ENCODE results near the gene NDEL1.

NDEL1 gene

DNA sequence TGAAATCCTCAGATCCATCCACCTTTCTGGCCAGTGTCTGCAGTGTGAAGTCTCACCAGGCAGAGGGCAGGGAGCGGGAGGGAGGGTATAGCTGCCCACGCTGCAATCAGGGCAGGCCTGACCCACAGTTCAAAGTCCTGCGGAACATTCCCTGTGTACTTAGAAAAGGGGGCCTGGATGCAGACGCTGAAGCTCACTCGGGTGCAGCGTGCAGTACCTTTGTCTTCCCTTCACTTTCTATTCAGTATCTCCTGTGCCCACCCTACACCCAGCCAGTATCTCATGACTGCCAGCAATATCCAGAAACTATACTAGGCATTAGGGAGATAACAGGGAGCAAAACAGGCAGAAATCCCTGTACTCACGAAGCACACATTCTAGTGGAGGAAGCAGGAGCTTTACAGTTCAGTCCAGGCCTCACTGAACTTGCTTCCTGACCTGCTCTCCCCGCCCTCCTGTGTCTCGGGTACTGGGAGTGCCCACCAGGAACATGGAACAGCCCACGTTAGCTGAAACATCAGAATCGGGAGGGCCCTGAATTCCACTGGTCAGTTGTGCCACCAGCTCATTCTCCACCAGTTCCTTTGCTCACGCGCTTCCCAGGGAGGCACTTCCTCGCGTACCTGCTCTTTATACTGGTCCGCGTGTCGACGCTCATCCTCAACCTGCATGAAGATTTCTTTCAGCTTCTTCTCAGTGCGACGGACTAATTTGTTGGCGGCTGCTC, 42.2 kb downstream of the NDEL1 start:
- Histone ChIP-seq H3K4me3 (ENCODE audit: low read length) (no peak overlapping the region), H2AFZ (ENCODE audit: low read depth, low read length) (no peak overlapping the region), H3K4me1 (ENCODE audit: low read length) (no peaks in the 10 kb centered on the region), H3K4me2 (ENCODE audit: low read length) (no peak overlapping the region), H3K9ac (ENCODE audit: low read length) (no peak overlapping the region), H3K36me3 (replicated peaks; ENCODE audit: low read depth, low read length) (no peaks in the 10 kb centered on the region), H3K9me3 (ENCODE audit: insufficient read depth, low read length) (no peaks in the 10 kb centered on the region), H3K27me3 (ENCODE audit: low read depth, low read length) (no peaks in the 10 kb centered on the region), H3K79me2 (ENCODE audit: low read length) (no peaks in the 10 kb centered on the region), H4K20me1 (ENCODE audit: insufficient read depth, low read length) (no peaks in the 10 kb centered on the region), H3K27ac (ENCODE audit: low read length) (no peak overlapping the region)
- TF ChIP-seq EZH2phosphoT487 (IDR thresholded peaks at IDR 0.05; ENCODE audit: low read depth), result no peak
- TF ChIP-seq, protein P1, sequence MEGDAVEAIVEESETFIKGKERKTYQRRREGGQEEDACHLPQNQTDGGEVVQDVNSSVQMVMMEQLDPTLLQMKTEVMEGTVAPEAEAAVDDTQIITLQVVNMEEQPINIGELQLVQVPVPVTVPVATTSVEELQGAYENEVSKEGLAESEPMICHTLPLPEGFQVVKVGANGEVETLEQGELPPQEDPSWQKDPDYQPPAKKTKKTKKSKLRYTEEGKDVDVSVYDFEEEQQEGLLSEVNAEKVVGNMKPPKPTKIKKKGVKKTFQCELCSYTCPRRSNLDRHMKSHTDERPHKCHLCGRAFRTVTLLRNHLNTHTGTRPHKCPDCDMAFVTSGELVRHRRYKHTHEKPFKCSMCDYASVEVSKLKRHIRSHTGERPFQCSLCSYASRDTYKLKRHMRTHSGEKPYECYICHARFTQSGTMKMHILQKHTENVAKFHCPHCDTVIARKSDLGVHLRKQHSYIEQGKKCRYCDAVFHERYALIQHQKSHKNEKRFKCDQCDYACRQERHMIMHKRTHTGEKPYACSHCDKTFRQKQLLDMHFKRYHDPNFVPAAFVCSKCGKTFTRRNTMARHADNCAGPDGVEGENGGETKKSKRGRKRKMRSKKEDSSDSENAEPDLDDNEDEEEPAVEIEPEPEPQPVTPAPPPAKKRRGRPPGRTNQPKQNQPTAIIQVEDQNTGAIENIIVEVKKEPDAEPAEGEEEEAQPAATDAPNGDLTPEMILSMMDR (IDR thresholded peaks at IDR 0.05; ENCODE audit: low read depth, low read length), result no peak

DNA sequence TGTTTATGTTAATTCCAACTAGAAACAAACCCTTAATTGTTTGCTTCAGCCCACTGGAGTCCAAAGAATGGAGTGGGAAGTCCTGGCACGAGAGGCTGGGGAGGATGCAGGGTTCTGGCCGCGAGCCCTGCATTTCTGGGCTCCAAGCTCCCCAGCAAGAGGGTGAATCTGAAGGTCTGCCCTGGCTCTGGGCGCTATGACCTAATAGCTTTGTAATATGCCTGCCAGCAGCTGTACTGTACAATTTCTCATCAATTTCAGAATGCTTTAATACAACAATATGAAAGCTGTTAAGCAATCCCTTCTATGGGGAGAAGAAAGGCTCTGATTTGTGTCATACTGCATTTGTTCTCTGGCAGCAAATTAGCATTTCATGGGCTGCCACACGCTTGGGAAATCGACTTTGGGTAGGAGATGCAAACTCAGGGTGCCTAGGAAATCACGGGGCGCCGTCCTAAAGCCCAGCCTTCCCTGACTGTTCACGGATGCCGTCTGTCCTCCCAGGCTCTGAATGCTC, 43.8 kb downstream of the NDEL1 start:
- Histone ChIP-seq H3K9me3 (ENCODE audit: insufficient read depth, low read length) (no peaks in the 10 kb centered on the region), H3K36me3 (replicated peaks; ENCODE audit: low read depth, low read length) (peaks cover 13% of the 10 kb centered on the region), H4K20me1 (ENCODE audit: insufficient read depth, low read length) (no peaks in the 10 kb centered on the region), H3K4me3 (ENCODE audit: low read length) (no peak overlapping the region), H3K4me2 (ENCODE audit: low read length) (no peak overlapping the region), H3K4me1 (ENCODE audit: low read length) (no peaks in the 10 kb centered on the region), H3K9ac (ENCODE audit: low read length) (no peak overlapping the region), H3K27ac (ENCODE audit: low read length) (no peak overlapping the region), H3K27me3 (ENCODE audit: low read depth, low read length) (no peaks in the 10 kb centered on the region), H2AFZ (ENCODE audit: low read depth, low read length) (no peak overlapping the region), H3K79me2 (ENCODE audit: low read length) (no peaks in the 10 kb centered on the region)
- TF ChIP-seq, protein P1 (IDR thresholded peaks at IDR 0.05; ENCODE audit: low read depth, low read length), result no peak
- TF ChIP-seq EZH2phosphoT487 (IDR thresholded peaks at IDR 0.05; ENCODE audit: low read depth), result no peak

DNA sequence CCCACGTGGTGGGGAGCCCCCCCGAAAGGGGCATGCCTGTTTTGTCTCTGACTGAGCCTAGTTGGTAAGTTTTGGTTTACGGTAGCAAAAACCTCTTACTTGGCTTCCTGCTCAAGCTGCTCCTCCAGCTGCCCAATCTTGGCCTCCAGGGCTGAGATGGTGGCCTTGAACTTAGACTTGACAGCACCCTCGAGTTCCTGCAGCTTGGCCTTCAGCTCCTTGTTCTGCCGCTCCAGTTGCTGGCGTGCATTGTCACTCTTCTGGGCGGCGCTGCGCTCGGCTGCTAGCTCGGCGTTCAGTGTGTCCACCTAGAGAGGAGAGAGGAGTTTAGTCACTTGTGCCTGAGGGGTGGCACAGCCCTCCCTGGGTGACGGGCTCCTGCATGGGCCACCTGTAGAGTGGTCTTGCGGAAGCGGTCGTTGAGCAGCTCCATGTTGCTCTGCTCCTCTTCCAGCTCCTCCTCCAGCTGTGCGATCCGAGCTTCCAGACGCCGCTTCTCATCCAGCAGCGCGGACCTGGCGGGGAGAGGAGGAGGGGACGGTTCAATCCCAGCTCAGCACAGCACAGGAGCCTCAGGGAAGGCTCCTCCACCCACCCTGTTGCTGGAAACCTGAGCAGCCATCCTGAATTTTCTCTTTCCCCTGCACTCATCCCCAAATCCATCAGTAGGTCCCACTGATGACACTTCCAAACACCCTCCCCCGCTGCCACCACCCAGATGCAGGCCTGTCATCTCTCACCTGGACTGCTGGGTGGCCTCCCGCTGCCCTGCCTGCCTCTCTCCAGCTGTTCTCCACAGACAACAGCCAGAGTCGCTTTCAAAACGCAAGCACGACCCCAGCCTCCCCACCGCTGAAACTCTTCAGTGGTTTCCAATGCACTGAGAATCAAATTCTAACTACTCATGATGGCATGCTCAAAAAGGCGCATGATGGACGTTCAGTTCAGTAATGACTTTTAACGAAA, 44.6 kb downstream of the NDEL1 start:
- H3K4me2 ChIP-seq (ENCODE audit: low read length), result no peak overlapping the region
- no peak overlapping the region for H3K4me3 ChIP-seq (ENCODE audit: low read length)
- TF ChIP-seq, protein P1 (IDR thresholded peaks at IDR 0.05; ENCODE audit: low read depth, low read length), result no peak
- TF ChIP-seq EZH2phosphoT487 (IDR thresholded peaks at IDR 0.05; ENCODE audit: low read depth), result no peak
- peaks cover 17% of the 10 kb centered on the region for H3K36me3 ChIP-seq (replicated peaks; ENCODE audit: low read depth, low read length)
- H4K20me1 ChIP-seq (ENCODE audit: insufficient read depth, low read length), result no peaks in the 10 kb centered on the region
- H3K9me3 ChIP-seq (ENCODE audit: insufficient read depth, low read length), result no peaks in the 10 kb centered on the region
- H3K27ac ChIP-seq (ENCODE audit: low read length), result no peak overlapping the region
- H3K9ac ChIP-seq (ENCODE audit: low read length), result no peak overlapping the region
- H3K27me3 ChIP-seq (ENCODE audit: low read depth, low read length), result no peaks in the 10 kb centered on the region
- no peak overlapping the region for H2AFZ ChIP-seq (ENCODE audit: low read depth, low read length)
- H3K4me1 ChIP-seq (ENCODE audit: low read length), result no peaks in the 10 kb centered on the region
- H3K79me2 ChIP-seq (ENCODE audit: low read length), result no peaks in the 10 kb centered on the region

DNA sequence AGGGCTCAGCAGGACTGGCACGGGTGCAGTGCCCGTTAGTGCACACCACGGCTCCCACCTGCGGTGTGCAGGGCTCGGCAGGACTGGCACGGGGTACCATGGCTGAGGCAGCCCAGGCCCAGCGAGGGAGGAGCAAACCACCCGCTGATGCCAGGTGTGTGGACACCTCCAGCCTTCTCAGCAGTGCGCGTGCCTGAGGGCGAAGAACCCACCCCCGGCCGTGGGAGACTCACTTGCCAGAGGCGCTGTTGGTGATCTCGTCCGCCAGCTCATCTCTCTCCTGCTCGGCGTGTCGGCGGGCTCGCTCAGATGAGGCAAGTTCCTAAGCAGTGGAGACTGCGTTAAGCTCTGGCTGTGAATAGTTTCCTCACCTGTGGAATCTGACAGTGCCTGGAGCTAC, 45.4 kb downstream of the NDEL1 start:
- TF ChIP-seq, protein P1 (IDR thresholded peaks at IDR 0.05; ENCODE audit: low read depth, low read length), result no peak
- no peak for TF ChIP-seq EZH2phosphoT487 (IDR thresholded peaks at IDR 0.05; ENCODE audit: low read depth)
- Histone ChIP-seq H3K9me3 (ENCODE audit: insufficient read depth, low read length) (no peaks in the 10 kb centered on the region), H2AFZ (ENCODE audit: low read depth, low read length) (no peak overlapping the region), H3K27ac (ENCODE audit: low read length) (no peak overlapping the region), H3K79me2 (ENCODE audit: low read length) (no peaks in the 10 kb centered on the region), H4K20me1 (ENCODE audit: insufficient read depth, low read length) (no peaks in the 10 kb centered on the region), H3K9ac (ENCODE audit: low read length) (no peak overlapping the region), H3K36me3 (replicated peaks; ENCODE audit: low read depth, low read length) (peaks cover 17% of the 10 kb centered on the region), H3K4me2 (ENCODE audit: low read length) (no peak overlapping the region), H3K4me1 (ENCODE audit: low read length) (no peaks in the 10 kb centered on the region), H3K27me3 (ENCODE audit: low read depth, low read length) (no peaks in the 10 kb centered on the region), H3K4me3 (ENCODE audit: low read length) (no peak overlapping the region)
